AG09319 (cell line): Measurements from ENCODE around the gene SLC12A9.
"Not testable (repeated sequence)": the region's sequence is repeated elsewhere in the genome, so short reads cannot be mapped to it uniquely, and the experiment has no call there.

Experiments
- DNase-seq: peaks from one replicate; pipeline ENCODE4 v3.0.0-alpha.2; 2010; ENCODE audit warnings: low read depth; ENCODE audit errors: extremely low read depth
- TF ChIP-seq, protein P1 (sequence below): IDR thresholded peaks from 2 replicates; pipeline ENCODE4 v1.5.1; 2011; ENCODE audit warnings: low read depth, mild to moderate bottlenecking, inconsistent platforms, low read length, moderate library complexity

The SLC12A9 gene

DNA sequence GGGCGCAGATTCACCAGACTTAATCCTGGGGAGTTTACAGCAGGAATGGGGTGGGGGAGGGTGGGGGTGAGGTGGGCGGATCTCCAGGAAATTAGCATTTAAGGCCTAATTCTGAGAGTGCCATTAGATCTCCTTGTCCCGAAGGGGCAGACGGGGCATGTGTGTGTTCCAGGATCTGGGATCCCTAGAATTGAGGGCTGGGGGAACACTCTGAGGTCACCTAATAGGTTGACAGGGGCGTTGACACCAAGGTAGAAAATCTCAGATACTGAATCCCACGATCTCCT is 15.8 kb upstream of the SLC12A9 start:
- TF ChIP-seq, protein P1, sequence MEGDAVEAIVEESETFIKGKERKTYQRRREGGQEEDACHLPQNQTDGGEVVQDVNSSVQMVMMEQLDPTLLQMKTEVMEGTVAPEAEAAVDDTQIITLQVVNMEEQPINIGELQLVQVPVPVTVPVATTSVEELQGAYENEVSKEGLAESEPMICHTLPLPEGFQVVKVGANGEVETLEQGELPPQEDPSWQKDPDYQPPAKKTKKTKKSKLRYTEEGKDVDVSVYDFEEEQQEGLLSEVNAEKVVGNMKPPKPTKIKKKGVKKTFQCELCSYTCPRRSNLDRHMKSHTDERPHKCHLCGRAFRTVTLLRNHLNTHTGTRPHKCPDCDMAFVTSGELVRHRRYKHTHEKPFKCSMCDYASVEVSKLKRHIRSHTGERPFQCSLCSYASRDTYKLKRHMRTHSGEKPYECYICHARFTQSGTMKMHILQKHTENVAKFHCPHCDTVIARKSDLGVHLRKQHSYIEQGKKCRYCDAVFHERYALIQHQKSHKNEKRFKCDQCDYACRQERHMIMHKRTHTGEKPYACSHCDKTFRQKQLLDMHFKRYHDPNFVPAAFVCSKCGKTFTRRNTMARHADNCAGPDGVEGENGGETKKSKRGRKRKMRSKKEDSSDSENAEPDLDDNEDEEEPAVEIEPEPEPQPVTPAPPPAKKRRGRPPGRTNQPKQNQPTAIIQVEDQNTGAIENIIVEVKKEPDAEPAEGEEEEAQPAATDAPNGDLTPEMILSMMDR, result no peak
- no peak for DNase-seq

DNA sequence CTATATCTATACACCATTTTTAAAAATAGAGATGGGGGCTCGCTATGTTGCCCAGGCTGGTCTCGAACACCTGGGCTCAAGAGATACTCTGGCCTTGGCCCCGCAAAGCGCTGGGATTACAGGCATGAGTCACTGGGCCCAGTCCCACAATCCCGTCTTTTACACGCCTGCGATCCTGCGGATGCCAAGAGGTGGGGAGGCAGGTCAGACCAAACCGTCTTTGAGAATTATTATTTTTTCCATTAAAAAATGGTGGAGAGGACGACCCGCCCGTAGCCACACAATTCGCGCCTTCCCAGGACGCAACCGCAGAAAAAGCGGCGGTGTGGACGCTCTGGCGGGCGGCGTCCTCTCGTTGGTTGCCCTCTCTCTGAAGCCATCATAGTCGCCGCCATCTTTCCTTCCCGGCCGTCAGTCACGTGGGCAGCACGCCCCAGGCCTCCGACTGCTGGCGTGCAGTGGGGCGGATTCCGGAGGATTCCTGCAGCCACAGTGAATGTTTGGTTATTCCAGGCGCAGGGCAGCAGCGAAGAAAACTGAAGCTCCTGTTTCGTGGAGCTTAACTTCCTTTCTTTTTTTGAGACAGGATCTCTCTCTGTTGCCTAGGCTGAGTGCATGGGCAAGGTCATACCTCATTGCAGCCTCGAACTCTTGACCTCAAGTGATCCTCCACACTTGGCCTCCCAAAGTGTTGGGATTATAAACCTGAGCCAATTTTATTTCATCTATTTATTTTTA is 15.2 kb upstream of the SLC12A9 start:
- TF ChIP-seq, protein P1, result no peak; the same call in 1 of the 2 replicates
- DNase-seq, result peak; percentile 73

DNA sequence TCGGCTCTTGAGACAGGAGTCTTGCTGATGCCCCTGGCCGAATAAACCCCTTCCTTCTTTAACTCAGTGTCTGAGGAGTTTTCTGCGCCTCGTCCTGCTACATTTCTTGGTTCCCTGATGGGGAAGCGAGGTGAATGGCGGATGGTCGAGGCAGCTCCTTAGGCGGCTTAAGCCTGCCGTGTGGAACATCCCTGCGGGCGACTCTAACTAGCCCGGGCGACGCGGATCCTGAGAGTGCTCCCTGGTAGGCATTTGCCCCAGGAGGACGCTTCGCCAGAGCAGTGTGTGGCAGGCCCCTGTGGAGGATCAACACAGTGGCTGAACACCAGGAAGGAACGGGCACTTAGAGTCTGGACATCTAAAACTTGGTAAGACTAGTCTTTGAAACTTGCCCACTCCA is 13.2 kb upstream of the SLC12A9 start:
- DNase-seq, result no peak
- TF ChIP-seq, protein P1, result no peak

DNA sequence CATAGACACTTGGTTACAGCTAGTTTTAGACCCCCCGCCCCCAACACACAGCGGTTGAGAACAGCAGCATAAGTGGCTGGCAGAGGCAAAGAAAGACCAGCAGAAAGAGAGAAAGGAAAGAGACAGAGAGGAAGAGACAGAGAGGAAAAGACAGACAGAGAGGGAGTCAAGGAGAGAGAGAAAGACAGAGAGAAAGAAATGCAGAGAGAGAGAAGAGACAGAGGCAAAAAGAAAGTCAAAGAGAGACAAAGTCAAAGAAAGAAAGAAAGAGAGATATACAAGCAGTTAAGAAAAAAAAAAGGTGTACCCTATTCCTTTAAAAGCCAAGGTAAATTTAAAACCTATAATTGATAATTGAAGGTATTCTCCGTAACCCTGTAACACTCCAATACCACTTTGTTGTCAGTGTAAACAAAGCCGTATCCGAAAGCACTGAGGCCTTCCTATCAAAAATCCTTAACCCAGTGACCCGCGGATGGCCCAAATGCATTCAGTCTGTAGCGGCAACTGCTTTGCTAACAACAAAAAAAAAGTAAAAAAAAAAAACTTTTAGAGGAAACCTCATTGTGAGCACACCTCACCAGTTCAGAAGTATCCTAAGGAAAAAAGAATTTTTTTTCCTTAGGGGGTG is 11.9 kb upstream of the SLC12A9 start:
- DNase-seq, result no peak

DNA sequence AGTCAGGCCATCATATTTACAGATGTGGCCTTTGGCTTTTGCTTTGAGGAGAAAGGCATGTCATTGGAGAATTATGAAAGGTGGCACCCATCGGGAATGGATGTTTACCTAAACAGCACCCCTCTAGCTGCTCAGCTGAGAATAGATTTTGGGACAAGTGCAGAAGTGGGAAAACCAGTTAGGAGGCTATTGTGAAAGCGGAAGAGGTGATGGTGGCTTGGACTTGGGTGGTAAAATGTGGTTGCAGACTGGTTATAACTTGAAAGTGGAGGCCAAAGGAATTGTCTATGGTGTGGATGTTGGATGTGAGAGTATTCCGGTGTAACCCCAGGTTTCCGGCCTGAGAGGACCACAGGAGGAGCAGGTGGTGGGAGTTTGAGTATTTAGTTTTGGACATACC is 5.2 kb upstream of the SLC12A9 start:
- TF ChIP-seq, protein P1, result no peak
- no peak for DNase-seq

More for the DNA sequence above, 11.9 kb upstream of the SLC12A9 start:
- TF ChIP-seq, protein P1, result no peak

DNA sequence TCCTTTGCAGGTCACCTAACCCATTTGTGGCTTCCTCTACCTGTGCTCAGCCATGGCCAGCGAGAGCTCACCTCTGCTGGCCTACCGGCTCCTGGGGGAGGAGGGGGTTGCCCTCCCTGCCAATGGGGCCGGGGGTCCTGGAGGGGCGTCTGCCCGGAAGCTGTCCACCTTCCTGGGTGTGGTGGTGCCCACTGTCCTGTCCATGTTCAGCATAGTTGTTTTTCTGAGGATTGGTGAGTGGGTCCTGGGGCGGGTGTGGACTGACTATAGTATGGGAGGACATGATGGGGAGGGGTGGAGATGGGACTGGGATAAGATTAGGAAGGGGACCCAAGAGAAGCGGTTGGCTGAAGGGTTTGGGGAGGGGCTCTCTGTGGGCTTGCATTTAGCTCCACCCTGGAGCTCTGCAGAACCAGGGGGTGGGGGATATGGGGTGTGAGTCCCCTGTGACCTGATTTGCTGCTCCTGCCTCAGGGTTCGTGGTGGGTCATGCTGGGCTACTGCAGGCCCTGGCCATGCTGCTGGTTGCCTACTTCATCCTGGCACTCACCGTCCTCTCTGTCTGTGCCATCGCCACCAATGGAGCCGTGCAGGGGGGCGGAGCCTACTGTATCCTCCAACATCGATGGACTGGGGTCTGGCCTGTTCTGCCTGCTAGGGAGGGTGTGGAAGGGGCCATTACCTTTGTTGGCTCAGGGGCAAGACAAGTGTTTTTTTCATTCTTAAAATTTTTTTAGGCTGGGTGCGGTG is 1.8 kb downstream of the SLC12A9 start:
- TF ChIP-seq, protein P1, result no peak
- DNase-seq, result no peak

DNA sequence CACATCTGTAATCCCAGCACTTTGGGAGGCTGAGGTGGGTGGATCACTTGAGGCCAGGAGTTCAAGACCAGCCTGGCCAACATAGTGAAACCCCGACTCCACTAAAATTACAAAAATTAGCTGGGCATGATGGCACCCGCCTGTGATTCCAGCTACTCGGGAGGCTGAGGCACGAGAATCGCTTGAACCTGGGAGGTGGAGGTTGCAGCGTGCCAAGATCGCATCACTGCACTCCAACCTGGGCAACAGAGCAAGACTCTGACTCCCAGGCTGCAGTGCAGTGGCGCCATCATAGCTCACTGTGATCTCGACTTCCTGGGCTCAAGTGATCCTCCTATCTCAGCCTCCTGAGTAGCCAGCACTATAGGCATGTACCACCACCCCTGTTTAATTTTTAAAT is 2.4 kb downstream of the SLC12A9 start:
- DNase-seq, result not testable (repeated sequence)
